Measurements from ENCODE around the gene DNAJC15.
"Not testable (repeated sequence)": the region's sequence is repeated elsewhere in the genome, so short reads cannot be mapped to it uniquely, and the experiment has no call there.

The DNAJC15 gene

GRCh38 chr13:43003010-43003409 is 20.4 kb upstream of the DNAJC15 start:
- DNase-seq (ENCODE audit: extremely low spot score, insufficient read length, low read depth) (no peak), FAIRE-seq (no peak)

DNA sequence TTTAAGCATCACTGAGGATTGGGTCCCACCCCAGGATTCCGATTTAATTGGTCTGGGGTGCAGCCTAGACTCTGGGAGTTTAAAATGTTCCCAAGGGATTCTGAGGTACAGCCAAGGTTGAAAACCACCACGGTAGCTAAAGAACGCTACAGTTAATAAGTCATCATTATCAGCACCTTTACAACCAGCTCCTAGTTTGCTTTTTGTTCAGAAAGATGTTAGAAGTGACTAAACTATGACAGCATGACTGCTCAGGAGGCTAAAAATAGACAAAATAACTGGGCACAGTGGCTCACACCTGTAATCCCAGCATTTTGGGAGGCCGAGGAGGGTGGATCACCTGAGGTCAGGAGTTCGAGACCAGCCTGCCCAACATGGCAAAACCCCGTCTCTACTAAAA is 19.7 kb upstream of the DNAJC15 start:
- FAIRE-seq (no peak), DNase-seq (ENCODE audit: extremely low spot score, insufficient read length, low read depth) (no peak)

DNA sequence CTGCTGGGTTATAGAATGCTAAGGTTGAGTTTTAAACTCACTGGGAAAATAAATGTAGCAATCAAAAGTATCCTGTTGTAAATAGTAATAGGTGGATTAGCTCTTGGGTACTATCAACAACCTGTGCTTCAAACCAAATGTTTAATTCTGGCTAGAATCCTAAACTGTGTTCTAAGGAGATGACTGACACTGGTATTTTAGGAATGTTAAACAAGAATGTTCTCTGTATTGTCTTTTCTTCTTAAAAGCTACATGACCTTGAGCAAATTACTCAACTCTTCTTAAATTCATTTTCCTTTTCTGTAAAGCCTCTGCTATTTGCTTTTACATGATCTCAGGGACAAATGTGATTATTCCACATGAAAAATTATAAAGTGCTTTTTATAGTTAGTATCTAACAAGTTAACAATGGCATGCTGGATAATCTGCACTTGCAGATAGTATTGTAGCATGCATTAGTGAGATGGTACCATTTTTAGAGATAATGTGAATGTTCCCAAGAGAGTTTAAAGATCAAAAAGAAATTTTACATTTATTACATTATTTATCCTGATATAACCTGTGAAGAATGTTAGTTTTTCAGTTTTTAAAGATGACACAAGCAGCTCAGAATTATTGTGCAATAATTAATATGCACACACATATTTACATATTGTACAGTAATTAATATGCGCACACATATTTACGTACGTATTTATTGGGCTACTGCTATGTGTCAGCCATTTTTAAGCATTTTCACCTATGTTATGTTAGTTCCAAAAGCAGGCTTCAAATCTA is 17.7 kb upstream of the DNAJC15 start:
- no peak for FAIRE-seq

DNA sequence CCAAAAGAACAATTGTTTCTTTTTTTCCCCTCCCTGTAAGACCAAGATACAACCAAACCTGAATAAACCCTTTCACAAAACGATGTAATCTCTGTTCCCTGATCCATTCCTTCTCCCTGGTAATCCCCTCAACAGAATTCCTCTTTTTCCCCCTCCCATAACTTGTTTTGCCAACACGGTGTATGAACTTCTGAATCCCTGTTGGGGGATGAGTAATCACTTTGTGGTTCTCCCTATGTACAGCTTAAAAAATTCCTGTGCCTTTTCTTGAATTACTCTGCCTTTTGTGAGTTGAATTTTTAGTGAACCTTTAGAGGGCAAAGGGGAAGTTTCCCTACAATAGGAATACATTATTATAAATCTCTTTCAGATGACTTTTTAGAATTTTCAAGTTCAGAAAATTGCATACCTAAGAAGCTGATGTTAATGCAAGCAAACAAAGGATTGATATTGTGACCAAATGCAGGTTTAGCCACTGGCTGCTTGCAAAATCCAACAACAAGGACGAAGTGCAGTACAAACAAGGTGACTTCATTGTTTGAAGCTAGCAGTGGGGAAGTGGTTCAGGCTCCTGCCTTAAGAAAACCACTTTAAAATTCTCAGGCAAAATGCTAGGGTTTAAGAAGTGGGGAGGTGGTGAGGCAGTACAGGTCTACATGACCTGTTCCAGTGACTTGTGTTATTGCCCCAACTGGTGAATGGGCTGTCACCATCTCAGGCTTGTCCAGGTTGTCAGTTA is 16.3 kb upstream of the DNAJC15 start:
- no peak for FAIRE-seq

More for the DNA sequence above, 17.7 kb upstream of the DNAJC15 start:
- DNase-seq (ENCODE audit: extremely low spot score, insufficient read length, low read depth), result no peak

GRCh38 chr13:43008596-43008995 is 14.8 kb upstream of the DNAJC15 start:
- no peak for FAIRE-seq

More for the DNA sequence above, 16.3 kb upstream of the DNAJC15 start:
- no peak for DNase-seq (ENCODE audit: extremely low spot score, insufficient read length, low read depth)

GRCh38 chr13:43009506-43009905 is 13.9 kb upstream of the DNAJC15 start:
- FAIRE-seq (no peak), DNase-seq (ENCODE audit: extremely low spot score, insufficient read length, low read depth) (no peak)

More at GRCh38 chr13:43008596-43008995, 14.8 kb upstream of the DNAJC15 start:
- DNase-seq (ENCODE audit: extremely low spot score, insufficient read length, low read depth), result no peak

GRCh38 chr13:43014162-43014561 is 9.2 kb upstream of the DNAJC15 start:
- DNase-seq (ENCODE audit: extremely low spot score, insufficient read length, low read depth) (no peak), FAIRE-seq (no peak)

GRCh38 chr13:43016226-43016625 is 7.2 kb upstream of the DNAJC15 start:
- FAIRE-seq, result no peak

DNA sequence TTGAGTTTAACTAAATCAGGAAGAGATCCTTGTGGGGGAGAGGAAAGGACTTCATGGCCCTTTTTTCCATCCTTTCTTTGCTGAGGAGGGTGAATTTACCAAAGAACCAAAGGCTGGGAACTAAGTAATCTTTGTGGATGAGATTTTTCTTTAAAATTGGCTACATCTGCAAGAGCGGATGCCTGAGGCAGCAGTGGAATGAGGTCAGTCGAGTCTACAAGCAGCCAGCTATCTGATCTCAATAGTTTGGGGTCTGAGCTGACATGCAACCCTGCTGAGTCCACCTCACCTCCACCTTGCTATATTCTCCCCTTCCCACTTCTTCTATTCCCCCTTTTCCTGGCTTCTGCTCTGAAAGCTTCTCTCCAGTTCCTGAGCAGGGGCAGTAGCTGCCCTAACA is 3.6 kb upstream of the DNAJC15 start:
- FAIRE-seq (no peak), DNase-seq (ENCODE audit: extremely low spot score, insufficient read length, low read depth) (no peak)

More at GRCh38 chr13:43016226-43016625, 7.2 kb upstream of the DNAJC15 start:
- no peak for DNase-seq (ENCODE audit: extremely low spot score, insufficient read length, low read depth)

DNA sequence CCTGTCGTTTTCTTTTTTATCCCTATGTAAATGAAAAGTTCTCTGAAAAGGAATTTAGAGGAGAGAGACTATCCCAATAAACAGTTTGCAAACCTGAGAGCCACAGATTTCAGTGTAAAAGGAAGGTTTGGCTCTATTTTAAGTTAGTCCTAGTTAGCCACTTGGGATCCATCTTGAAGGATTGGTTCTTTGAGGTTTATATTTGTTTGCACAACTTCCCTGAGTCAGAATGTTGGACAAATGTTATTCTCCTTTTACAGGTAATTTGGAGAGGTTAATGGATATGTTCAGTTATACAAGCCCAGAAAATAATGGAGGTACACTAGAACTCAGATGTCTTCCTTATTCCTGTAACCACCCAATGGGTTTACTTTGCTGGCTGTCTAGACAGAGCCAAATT is 2.6 kb upstream of the DNAJC15 start:
- DNase-seq (ENCODE audit: extremely low spot score, insufficient read length, low read depth), result no peak
- FAIRE-seq, result no peak

GRCh38 chr13:43021926-43022670 is 1.3 kb upstream of the DNAJC15 start:
- no peak for FAIRE-seq
- DNase-seq (ENCODE audit: extremely low spot score, insufficient read length, low read depth), result no peak

- FAIRE-seq (no peak), DNase-seq (ENCODE audit: extremely low spot score, insufficient read length, low read depth) (no peak)
Observed at GRCh38 chr13:43022934-43023288, 475 bp upstream of the DNAJC15 start.

DNA sequence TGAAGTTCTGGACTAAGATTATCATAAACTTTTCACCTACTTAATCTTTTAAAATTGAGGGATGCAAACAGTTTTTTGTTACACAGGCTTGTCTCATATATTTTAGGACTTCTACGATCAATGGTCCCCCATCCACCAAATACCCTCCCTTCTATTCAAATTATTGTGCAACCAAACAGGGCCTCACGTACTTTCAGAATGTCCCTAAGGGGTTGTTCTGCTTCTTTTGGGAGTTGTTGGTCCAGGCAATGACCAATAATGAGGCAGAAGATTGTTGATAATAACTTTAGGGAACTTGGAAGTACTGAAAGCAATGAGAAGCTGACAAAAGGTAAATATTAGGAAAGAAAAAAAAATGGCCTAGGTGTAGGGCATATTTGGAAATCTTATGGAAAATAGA is 2.9 kb downstream of the DNAJC15 start:
- no peak for DNase-seq (ENCODE audit: extremely low spot score, insufficient read length, low read depth)
- peak; percentile 38 for FAIRE-seq

- no peak for DNase-seq (ENCODE audit: extremely low spot score, insufficient read length, low read depth)
- FAIRE-seq, result peak; percentile 58
Observed at GRCh38 chr13:43030548-43030947, 7.2 kb downstream of the DNAJC15 start.

DNA sequence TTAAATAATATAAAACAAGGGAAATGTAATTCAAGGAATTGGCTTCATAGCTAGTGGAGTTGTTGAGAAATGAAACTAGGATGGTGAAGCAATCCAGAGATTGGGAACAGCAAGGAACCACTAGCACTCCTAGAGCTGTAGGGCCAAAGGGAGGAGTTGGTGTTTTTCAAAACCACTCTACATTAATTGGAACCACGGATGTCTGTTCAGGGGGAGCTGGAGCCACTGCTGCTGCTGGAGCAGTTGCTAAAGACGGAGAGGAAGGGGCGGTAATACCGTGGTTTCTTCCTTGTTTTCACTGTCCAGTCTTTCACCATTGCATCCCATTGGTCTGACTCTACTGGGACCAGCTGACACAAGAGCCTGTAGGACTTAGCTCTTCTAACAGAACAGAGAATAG is 8.5 kb downstream of the DNAJC15 start:
- FAIRE-seq (no peak), DNase-seq (ENCODE audit: extremely low spot score, insufficient read length, low read depth) (no peak)

DNA sequence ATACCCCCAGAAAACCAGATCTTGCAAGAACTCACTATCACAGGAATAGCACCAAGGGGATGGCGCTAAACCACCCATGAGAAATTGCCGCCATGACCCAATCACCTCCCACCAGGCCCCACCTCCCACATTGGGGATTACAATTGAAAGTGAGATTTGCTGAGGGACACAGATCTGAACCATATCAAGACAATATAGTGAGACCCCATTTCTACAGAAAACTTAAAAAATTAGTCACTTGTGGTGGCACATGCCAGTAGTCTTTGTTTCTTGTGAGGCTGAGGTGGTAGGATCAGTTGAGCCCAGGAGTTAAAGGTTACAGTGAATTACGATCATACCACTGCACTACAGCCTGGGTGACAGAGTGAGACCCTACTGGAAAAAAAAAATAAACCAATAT is 9.7 kb downstream of the DNAJC15 start:
- FAIRE-seq, result no peak
- DNase-seq (ENCODE audit: extremely low spot score, insufficient read length, low read depth), result no peak

- no peak for DNase-seq (ENCODE audit: extremely low spot score, insufficient read length, low read depth)
- no peak for FAIRE-seq
Observed at GRCh38 chr13:43036351-43037250, 13.2 kb downstream of the DNAJC15 start.

DNA sequence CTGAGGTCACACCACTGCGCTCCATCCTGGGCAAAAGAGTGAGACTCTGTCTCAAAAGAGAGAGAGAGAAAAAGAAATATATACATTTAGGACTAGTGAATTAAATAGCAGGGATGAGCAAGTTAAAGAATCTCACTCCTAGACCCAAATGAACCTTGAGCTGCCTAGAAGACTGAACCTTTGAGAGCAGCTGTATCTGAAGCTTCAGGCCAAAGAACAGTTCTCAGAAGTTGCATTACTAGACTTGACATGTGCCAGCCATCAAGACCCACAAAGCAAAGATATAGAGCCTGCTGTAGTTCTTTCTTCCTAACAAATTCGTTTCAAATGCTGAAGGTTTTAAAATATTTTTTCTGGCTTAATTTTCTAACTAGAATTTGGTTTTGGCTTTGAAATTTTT is 16.6 kb downstream of the DNAJC15 start:
- FAIRE-seq (peak; percentile 56), DNase-seq (ENCODE audit: extremely low spot score, insufficient read length, low read depth) (no peak)

- DNase-seq (ENCODE audit: extremely low spot score, insufficient read length, low read depth); FAIRE-seq: not testable (repeated sequence)
Observed at GRCh38 chr13:43040581-43041368, 17.4 kb downstream of the DNAJC15 start.

Data from GM18507 (cell line).